Brain microvascular endothelial cell (primary cell): ENCODE data around the gene TANGO6.

Experiments used
- DNase-seq: peaks from one replicate; pipeline ENCODE4 v3.0.0-alpha.2; 2020
- H3K27ac ChIP-seq: fragments of 250-450 bp; sonication (Bioruptor Pico); 2 replicates; pipeline ENCODE4 v1.5.1; 2020; ENCODE audit warnings: mild to moderate bottlenecking, moderate library complexity
- H3K27me3 ChIP-seq: fragments of 250-450 bp; sonication (Bioruptor Pico); replicated peaks from 2 replicates; pipeline ENCODE4 v1.5.1; 2020; ENCODE audit warnings: mild to moderate bottlenecking
- H3K36me3 ChIP-seq: fragments of 250-450 bp; sonication (Bioruptor Pico); replicated peaks from 2 replicates; pipeline ENCODE4 v1.5.1; 2020; ENCODE audit warnings: mild to moderate bottlenecking
- H3K4me3 ChIP-seq: 2 replicates; pipeline ENCODE4 v1.5.1; 2011; ENCODE audit warnings: low read depth, mild to moderate bottlenecking, control low read depth, low read length, moderate library complexity
- CTCF ChIP-seq: IDR thresholded peaks from 2 replicates; pipeline ENCODE4 v1.5.1; 2011; ENCODE audit warnings: low read depth, mild to moderate bottlenecking, moderate library complexity, low read length, control low read depth, inconsistent platforms; ENCODE audit errors: missing control alignments
- in situ Hi-C: cut with HindIII; loops from 2 replicates; pipeline ENCODE4 v1.10.0; 2017; ENCODE audit warnings: low sequenced_read_pairs, low pct_ligation_motif_present

TANGO6 gene

GRCh38 chr16:68806981-68807380 is 36.4 kb upstream of the TANGO6 start:
- no peak for DNase-seq
- Histone ChIP-seq H3K27ac (no peak overlapping the region), H3K36me3 (no peaks in the 10 kb centered on the region), H3K27me3 (no peaks in the 10 kb centered on the region), H3K4me3 (no peak overlapping the region)
- no peak for TF ChIP-seq CTCF
- in situ Hi-C loops: no loop called here

- no peak for TF ChIP-seq CTCF
- DNase-seq: no peak
- in situ Hi-C loops: no loop called here
- Histone ChIP-seq H3K4me3 (no peak overlapping the region), H3K27me3 (no peaks in the 10 kb centered on the region), H3K36me3 (no peaks in the 10 kb centered on the region), H3K27ac (no peak overlapping the region)
These were observed 28.8 kb upstream of the TANGO6 start for GRCh38 chr16:68814516-68814915.

GRCh38 chr16:68823401-68824135 is 19.8 kb upstream of the TANGO6 start:
- H3K27me3 ChIP-seq: no peaks in the 10 kb centered on the region
- H3K36me3 ChIP-seq: no peaks in the 10 kb centered on the region
- in situ Hi-C loops: no loop called here
- peak; percentile 86 for DNase-seq
- H3K4me3 ChIP-seq: no peak overlapping the region
- peak overlapping the region; percentile 34 for H3K27ac ChIP-seq
- no peak for TF ChIP-seq CTCF

DNA sequence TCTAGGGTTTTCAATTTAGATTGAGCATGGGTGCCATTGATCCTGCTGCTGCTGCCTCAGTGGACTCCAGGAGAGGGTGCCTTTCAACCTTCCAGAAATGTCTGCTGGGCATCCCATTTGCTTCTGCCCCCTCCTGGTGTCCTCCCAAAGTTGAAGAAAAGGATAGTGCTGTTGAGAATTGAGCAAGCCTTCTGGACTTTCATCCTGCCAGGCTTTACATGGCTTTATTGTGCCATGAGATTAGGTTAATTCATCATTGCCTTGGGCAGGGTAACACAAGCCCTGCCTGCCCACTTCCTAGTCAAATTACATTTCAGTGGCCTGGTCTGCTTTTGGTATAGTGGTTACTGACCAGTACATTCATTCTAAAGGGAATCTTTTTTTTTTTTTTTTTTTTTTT is 17.9 kb upstream of the TANGO6 start:
- TF ChIP-seq CTCF: peak; percentile 5
- H3K27ac ChIP-seq: no peak overlapping the region
- DNase-seq: no peak
- H3K4me3 ChIP-seq: no peak overlapping the region
- no peaks in the 10 kb centered on the region for H3K36me3 ChIP-seq
- no peaks in the 10 kb centered on the region for H3K27me3 ChIP-seq
- in situ Hi-C loops: no loop called here

GRCh38 chr16:68826652-68827051 is 16.7 kb upstream of the TANGO6 start:
- DNase-seq: no peak
- no peak for TF ChIP-seq CTCF
- Histone ChIP-seq H3K27me3 (no peaks in the 10 kb centered on the region), H3K36me3 (no peaks in the 10 kb centered on the region), H3K27ac (no peak overlapping the region), H3K4me3 (no peak overlapping the region)
- in situ Hi-C loops: no loop called here

GRCh38 chr16:68833251-68833650 is 10.1 kb upstream of the TANGO6 start:
- no peak for DNase-seq
- H3K27ac ChIP-seq: no peak overlapping the region
- in situ Hi-C loops: no loop called here
- no peak for TF ChIP-seq CTCF
- H3K27me3 ChIP-seq: no peaks in the 10 kb centered on the region
- no peaks in the 10 kb centered on the region for H3K36me3 ChIP-seq
- H3K4me3 ChIP-seq: no peak overlapping the region
